ENCODE data around the gene OR8K5.
"Not testable (repeated sequence)": the region's sequence is repeated elsewhere in the genome, so short reads cannot be mapped to it uniquely, and the experiment has no call there.

Gene OR8K5, protein sequence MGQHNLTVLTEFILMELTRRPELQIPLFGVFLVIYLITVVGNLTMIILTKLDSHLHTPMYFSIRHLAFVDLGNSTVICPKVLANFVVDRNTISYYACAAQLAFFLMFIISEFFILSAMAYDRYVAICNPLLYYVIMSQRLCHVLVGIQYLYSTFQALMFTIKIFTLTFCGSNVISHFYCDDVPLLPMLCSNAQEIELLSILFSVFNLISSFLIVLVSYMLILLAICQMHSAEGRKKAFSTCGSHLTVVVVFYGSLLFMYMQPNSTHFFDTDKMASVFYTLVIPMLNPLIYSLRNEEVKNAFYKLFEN

GRCh38 chr11:56160217-56160616 lies at the start of gene OR8K5:
OR8K5 (minus strand) TSS chr11:56160317; CDS start chr11:56160317, 0 bp downstream.
- no peak for DNase-seq

GRCh38 chr11:56207790-56208189 lies 47.7 kb upstream of the OR8K5 start:
- DNase-seq: no peak

- DNase-seq: no peak
Measured at GRCh38 chr11:56197367-56197766, 37.2 kb upstream of the OR8K5 start.

DNA sequence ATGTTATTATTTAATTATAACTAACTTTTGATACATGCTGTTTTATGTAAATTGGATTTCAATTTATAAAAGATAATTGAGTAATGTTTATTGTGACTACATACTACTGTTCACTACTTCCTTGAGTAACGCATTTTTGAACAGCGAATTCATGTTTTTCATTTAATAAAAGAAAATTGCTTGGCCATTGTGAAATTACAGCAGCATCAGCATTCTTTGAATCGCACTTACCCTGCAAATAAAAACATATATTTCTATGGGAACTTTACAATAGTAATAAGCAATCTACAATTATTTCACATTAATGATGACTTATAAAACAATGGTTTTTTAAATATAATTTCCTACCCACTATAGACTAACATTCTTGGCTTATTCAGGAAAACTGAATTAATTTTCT lies 36.6 kb upstream of the OR8K5 start:
- no peak for DNase-seq

DNA sequence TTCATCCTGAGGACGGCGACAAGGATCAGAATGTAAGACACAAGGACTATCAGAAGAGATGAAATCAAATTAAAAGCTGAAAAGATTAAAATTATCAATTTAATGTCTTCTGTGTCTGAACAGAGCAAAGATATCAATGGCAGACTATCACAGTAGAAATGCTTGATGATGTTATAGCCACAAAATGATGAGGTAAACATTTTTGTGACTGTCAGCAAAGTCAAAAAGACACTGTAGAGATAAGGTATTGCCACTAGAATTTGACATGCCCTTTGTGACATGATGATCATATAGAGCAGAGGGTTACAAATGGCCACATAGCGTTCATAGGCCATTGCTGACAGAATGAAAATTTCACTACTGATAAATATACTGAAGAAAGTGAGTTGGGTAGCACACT lies 28.5 kb upstream of the OR8K5 start:
- no peak for DNase-seq

DNA sequence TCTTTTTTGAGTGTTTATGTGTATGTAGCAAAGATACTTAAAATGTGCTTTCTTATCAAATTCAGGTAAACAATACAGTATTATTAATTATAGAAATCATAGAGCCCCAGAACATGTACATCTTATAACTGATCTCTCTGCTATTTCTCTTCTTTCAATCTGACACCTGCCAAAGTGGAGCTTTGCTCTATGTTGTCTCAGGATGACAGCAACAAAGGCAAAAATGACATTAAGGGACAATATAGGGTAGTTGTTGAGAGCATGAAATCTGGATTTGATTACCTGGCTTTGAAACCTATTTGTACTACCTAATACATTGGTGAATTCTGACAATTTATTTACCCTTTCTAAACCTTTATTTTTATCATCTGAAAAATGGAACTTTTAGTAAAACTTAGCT lies 23.3 kb upstream of the OR8K5 start:
- no peak for DNase-seq

DNA sequence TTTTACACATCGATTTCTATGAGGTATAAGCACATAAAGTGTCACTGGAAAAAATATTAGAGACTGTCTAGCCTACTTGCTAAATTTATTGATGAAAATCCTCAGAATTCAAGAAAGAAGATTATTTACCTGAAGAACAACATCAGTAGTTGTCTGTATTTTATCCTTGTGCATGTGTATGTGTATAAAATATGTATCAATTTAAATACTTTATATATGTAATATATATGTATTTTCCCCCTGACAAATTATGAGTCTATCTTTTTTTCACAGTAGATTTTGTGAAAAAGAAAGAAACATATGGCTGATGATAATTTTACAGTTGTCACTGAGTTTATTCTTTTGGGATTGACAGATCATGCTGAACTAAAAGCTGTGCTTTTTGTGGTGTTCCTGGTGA lies 16.2 kb upstream of the OR8K5 start, which contains the start of gene OR5J2:
TSS of gene OR5J2 (plus strand) at position 301 of the 400 bp plus-strand sequence. CDS start at position 301, 0 bp downstream.
- DNase-seq: no peak

DNA sequence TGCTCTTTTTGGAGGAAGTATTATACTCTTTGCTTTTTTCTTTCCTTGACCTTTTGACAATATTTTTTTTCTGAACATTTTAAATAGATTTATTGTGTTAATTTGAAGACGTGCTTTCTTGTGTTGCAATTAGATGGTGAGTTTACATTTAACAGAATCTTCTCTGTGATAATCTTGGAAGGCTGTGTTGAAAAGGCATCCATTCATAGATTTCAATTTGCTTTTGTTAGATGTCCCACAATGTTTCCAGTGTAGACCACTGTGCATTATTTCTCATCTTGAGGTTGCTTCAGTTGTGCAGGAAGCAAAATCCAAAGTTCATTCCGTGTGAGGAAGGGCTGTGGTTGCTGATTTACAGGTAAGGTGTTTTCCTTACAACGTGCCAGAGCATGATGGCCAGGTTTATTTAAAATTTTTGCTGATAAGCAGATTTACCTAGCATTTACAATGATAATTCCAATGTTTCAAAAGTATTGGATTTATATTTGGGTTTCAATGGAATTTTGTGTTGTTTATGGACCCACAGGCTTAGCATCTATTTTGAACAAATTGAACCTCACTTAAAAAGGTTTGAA lies 12.2 kb upstream of the OR8K5 start:
- DNase-seq: no peak

GRCh38 chr11:56163804-56164203 lies 3.7 kb upstream of the OR8K5 start:
- no peak for DNase-seq

- DNase-seq: no peak
Measured at GRCh38 chr11:56152333-56152732, 7.8 kb downstream of the OR8K5 start.

GRCh38 chr11:56151376-56151775 lies 8.7 kb downstream of the OR8K5 start:
- no peak for DNase-seq

DNA sequence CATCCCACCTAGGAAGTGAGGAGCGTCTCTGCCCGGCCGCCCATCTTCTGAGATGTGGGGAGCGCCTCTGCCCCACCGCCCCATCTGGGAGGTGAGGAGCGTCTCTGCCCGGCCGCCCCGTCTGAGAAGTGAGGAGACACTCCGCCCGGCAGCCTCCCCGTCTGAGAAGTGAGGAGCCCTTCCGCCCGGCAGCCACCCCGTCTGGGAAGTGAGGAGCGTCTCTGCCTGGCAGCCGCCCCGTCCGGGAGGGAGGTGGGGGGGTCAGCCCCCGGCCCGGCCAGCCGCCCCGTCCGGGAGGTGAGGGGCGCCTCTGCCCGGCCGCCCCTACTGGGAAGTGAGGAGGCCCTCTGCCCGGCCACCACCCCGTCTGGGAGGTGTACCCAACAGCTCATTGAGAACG lies 16.4 kb downstream of the OR8K5 start:
- DNase-seq: not testable (repeated sequence)

GRCh38 chr11:56140151-56140661 lies 19.9 kb downstream of the OR8K5 start, which contains the start of gene OR8J3:
OR8J3 (minus strand) TSS chr11:56140201; CDS start chr11:56137718, 2,483 bp downstream.
- DNase-seq: no peak

DNA sequence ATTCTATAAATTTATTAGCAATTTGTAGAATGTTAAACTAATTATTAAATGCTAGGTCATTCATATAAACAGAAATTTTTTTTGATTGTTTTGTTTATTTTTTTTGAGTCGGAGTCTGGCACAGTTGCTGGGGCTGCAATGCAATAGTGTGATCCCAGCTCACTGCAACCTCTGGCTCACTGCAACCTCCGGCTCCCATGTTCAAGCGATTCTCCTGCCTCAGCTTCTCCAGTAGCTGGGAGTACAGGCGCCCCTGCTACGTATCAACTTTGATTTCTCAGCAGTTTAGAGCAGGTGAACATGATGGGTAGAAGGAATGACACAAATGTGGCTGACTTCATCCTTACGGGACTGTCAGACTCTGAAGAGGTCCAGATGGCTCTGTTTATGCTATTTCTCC lies 38.0 kb downstream of the OR8K5 start, which contains the start of gene OR8H3:
TSS of gene OR8H3 (plus strand) at position 301 of the 400 bp plus-strand sequence. CDS start at position 301, 0 bp downstream.
- no peak for DNase-seq
